SK-N-SH (cell line): ENCODE results near the gene PRKRIP1.
A peak's percentile ranks its signal among the peaks of the same experiment; 100 is the strongest.

ENCODE experiments used
- CHD2 ChIP-seq: fragments of 150-350 bp; IDR thresholded peaks from 2 replicates; pipeline ENCODE4 v1.6.1; 2018; ENCODE audit warnings: low read length; ENCODE audit not compliant: partially characterized antibody
- POLR2AphosphoS5 ChIP-seq: IDR thresholded peaks from 2 replicates; pipeline ENCODE4 v1.6.1; 2012; ENCODE audit warnings: low read depth, low read length
- SMC3 ChIP-seq: IDR thresholded peaks from 2 replicates; pipeline ENCODE4 v1.6.1; 2012; ENCODE audit warnings: low read depth, low read length, improper control_type of control experiment
- TAF1 ChIP-seq: IDR thresholded peaks from 2 replicates; pipeline ENCODE4 v1.6.1; 2012; ENCODE audit warnings: low read depth, mild to moderate bottlenecking, low read length, moderate library complexity, borderline replicate concordance
- TF ChIP-seq, protein P1 (sequence below): fragments of 200-600 bp; sonication (generic); IDR thresholded peaks from 2 replicates; pipeline ENCODE4 v1.6.1; 2017; ENCODE audit warnings: antibody characterized with exemption, mild to moderate bottlenecking, moderate library complexity
- TF ChIP-seq, protein P2 (sequence below): fragments of 150-350 bp; IDR thresholded peaks from 2 replicates; pipeline ENCODE4 v1.6.1; 2017; ENCODE audit warnings: antibody characterized with exemption, low read length, low read depth, borderline replicate concordance
- TF ChIP-seq, protein P3 (sequence below): fragments of 150-350 bp; IDR thresholded peaks from 2 replicates; pipeline ENCODE4 v1.6.1; 2016; ENCODE audit warnings: mild to moderate bottlenecking, low read depth, low read length

DNA sequence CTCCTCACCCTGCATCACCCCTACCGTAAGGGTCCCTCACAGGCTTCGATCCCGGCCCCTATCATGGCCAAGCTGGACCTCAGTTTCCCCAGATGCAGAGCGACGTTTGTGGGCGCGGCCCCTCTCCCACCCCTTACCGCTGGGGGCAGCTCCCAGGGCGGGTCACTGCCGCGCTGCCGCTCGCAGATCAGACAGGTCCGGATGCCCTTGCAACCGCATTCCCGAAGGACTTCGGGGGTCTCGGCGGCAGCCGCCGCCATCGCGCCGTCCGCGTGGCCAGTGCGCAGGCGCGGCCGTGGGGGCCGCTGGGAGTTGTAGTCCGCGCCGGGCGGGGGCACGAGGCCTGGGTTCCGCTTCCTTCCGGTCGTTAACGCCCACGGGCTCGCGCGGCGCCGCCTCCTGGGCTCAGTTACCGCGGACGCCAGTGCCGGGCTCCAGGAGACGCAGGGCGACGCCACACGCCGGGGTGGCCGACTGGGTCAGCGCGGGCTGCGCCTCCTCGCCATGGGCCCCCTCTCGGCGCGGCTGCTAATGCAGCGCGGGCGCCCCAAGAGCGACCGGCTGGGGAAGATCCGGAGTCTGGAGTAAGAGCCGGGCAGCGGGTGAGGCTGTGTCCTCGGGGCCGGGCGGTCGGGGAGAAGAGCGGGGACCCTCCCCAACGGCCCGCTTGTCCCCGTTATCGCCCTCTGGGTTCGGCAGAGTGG is 68.6 kb downstream of the PRKRIP1 start, which contains the start of the genes ALKBH4 and LRWD1:
- TF ChIP-seq CHD2 (peak; percentile 79), TAF1 (peak; percentile 91), POLR2AphosphoS5 (peak; percentile 83), SMC3 (0 out of 2 replicates have a peak, but pooled peaks have one; percentile 6)
- TF ChIP-seq, protein P1, sequence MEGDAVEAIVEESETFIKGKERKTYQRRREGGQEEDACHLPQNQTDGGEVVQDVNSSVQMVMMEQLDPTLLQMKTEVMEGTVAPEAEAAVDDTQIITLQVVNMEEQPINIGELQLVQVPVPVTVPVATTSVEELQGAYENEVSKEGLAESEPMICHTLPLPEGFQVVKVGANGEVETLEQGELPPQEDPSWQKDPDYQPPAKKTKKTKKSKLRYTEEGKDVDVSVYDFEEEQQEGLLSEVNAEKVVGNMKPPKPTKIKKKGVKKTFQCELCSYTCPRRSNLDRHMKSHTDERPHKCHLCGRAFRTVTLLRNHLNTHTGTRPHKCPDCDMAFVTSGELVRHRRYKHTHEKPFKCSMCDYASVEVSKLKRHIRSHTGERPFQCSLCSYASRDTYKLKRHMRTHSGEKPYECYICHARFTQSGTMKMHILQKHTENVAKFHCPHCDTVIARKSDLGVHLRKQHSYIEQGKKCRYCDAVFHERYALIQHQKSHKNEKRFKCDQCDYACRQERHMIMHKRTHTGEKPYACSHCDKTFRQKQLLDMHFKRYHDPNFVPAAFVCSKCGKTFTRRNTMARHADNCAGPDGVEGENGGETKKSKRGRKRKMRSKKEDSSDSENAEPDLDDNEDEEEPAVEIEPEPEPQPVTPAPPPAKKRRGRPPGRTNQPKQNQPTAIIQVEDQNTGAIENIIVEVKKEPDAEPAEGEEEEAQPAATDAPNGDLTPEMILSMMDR, result peak; percentile 16; the same call in 1 of the 2 replicates
- TF ChIP-seq, protein P2, sequence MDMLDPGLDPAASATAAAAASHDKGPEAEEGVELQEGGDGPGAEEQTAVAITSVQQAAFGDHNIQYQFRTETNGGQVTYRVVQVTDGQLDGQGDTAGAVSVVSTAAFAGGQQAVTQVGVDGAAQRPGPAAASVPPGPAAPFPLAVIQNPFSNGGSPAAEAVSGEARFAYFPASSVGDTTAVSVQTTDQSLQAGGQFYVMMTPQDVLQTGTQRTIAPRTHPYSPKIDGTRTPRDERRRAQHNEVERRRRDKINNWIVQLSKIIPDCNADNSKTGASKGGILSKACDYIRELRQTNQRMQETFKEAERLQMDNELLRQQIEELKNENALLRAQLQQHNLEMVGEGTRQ, result 0 out of 2 replicates have a peak, but pooled peaks have one; percentile 5
- TF ChIP-seq, protein P3, sequence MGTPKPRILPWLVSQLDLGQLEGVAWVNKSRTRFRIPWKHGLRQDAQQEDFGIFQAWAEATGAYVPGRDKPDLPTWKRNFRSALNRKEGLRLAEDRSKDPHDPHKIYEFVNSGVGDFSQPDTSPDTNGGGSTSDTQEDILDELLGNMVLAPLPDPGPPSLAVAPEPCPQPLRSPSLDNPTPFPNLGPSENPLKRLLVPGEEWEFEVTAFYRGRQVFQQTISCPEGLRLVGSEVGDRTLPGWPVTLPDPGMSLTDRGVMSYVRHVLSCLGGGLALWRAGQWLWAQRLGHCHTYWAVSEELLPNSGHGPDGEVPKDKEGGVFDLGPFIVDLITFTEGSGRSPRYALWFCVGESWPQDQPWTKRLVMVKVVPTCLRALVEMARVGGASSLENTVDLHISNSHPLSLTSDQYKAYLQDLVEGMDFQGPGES, result no peak
